ENCODE measurements around the gene RAD23A.

RAD23A gene

DNA sequence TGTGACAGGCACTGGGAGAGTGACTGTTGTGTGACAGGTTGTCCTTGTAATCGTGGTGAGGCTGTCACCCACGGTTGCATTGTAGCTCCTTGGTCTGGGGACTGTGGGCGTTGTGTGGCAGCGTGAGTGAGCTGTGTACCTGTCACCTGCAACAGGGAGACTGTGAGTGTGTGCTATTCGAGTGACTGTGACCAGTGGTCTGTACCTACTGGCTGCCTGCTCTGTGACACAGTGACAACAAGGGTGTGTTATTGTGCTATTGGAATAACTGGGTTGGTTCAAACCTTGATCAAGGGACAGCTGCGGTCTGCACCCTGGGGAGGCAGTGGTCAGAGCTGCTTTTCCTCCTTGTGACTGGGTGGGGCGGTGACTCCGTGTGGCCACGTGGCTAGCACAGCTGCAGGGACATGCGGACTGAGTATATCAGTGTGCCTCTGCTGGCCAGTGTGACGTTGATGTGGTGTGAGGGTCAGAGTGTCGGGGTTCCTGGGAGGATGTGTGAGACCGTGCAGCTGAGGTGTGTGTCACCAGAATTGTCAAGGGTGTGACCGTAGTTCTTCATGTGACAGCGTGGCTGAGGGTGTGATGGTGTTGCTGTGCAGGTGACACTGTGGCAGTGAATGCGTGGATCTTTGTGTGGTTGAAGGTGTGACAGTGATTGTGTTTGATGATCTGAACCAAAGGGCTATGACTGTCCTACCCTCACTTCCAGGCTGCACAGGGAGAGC, 39.6 kb downstream of the RAD23A start:
- no peak for FAIRE-seq

DNA sequence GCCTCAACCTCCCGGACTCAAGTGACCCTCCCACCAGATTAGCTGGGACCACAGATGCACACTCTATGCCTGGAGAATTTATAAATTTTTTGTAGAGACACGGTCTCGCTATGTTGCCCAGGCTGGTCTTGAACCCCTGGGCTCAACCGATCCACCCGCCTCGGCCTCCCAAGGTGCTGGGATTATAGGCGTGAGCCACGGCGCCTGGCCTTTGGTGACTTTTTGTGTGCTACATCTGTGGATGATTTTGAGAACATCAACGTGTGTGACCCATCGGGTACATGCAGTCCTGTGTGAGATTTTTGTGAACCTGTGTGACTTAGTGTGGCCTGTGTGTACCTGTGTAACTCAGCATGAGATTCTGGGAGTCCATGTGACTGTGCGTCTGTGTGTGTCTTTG, 41.1 kb downstream of the RAD23A start:
- no peak for FAIRE-seq

DNA sequence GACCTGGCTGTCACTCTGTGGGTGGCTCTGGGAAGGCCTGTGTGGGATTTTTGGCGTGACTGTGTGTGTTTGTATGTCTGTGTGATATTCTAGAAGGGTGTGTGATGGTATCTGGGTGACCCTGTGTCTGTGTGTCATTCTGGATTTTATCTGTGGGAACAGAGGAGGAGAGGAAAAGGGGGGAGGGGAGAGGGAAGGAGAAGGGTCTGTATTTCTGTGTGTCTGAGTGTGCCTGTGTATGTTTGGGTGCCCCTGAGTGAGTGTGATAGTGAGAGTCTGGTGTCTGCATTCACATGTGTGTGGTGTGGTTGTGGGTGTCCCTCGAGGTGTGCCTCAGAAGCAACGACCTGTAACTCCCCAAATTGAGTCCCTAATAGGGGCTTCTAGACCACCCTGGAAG, 41.5 kb downstream of the RAD23A start:
- FAIRE-seq = no peak

DNA sequence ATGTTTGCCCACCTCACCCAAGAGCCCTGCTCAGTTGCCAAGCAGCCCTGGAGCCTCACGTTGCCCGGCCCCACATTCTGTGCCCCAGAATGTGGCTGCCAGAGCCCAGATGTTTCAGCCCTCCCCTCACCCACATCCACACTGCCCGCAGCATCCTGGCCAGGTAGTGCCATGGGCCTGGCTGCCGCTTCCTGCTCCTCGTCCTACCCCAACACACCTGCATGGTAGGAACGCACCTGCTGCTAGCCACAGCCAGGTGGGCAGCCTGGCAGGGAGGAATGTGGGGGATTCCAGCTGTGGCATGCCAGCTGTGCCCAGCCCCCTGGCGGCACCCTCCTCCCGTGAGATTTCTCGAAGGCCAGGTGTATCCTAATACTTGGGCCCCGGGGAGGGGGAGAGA, 42.1 kb downstream of the RAD23A start:
- no peak for FAIRE-seq

DNA sequence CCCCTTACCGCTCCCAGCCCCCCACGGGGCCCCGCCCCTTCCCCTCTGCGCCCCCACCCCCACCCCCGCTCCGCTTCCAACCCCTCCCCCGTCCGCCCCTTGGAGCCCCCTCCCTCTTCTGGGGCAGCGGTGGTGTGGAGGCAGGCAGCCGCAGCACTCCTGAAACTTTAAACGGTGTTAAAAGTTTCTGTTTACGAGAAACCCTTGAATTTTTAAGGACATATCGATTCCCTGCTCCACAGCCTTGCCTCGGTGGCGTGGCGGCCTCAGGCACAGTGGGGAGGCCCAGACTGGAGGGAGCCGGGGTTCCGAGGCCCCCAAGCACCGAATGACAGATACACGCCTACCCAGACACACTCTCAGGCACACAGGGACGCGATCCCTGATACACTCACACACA, 44.8 kb downstream of the RAD23A start:
- no peak for FAIRE-seq

DNA sequence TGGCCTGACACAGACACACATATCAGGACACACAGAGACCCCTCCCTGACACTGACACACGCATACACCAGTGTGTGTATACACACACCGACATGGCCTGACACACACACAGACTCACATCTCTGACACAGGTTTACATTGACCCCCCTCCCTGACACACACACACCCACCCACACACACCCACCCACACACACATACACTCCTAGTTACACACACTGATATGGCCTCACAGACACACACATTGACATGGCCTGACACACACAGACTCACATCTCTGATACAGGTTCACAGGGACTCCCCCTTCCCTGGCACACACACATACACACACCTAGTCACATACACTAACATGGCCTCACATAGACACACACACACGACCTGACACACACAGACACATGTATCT, 45.2 kb downstream of the RAD23A start:
- FAIRE-seq = no peak

DNA sequence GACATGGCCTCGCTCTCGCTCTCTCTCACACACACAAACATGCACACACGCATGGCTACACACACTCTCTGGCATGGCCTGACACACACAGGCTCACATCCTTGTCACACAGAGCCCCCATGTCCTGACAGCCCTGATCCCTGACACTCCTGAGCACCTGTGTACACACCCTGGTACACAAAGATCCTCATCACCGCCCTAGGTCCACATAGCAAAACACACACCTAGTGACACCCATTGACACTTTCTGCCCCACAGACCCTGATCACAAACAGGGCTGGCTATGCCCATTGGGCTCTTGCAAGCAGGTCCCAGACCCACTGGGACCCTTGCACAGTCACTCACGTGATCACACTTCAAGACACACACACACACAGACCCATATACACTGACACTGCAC, 45.6 kb downstream of the RAD23A start:
- FAIRE-seq = no peak

DNA sequence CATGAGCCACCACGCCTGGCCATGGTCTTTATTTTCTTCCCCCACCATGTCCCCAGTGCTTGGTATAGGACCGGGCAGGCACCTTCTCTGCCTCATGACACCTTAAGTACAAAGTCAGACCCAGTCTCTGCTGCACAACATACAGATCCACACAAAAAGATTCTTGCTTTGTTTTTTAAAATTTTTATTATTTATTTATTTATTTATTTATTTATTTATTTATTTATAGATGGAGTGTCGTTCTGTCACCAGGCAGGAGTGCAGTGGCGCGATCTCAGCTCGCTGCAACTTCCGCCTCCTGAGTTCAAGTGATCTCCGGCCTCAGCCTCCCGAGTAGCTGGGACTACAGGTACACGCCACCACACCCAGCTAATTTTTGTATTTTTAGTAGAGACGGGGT, 47.1 kb downstream of the RAD23A start:
- FAIRE-seq = no peak

DNA sequence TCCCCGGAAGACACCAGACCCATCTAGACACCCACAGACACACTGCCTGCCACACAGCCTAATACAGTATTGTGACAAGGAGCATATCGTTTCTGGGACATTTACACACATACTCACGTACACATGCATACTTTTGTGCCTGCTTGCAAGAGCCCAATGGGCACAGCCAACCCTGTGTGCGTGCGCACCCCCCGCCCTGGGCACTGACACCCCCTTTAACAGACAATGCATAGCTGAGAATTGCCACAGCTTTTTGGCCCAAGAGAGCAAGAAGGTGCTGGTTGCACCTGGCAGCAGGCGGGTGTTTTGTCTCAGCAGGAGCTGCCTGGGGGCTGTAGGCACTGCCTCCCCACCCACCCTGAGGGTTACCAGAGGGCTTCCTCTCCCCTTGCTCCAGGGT, 47.9 kb downstream of the RAD23A start:
- no peak for FAIRE-seq

DNA sequence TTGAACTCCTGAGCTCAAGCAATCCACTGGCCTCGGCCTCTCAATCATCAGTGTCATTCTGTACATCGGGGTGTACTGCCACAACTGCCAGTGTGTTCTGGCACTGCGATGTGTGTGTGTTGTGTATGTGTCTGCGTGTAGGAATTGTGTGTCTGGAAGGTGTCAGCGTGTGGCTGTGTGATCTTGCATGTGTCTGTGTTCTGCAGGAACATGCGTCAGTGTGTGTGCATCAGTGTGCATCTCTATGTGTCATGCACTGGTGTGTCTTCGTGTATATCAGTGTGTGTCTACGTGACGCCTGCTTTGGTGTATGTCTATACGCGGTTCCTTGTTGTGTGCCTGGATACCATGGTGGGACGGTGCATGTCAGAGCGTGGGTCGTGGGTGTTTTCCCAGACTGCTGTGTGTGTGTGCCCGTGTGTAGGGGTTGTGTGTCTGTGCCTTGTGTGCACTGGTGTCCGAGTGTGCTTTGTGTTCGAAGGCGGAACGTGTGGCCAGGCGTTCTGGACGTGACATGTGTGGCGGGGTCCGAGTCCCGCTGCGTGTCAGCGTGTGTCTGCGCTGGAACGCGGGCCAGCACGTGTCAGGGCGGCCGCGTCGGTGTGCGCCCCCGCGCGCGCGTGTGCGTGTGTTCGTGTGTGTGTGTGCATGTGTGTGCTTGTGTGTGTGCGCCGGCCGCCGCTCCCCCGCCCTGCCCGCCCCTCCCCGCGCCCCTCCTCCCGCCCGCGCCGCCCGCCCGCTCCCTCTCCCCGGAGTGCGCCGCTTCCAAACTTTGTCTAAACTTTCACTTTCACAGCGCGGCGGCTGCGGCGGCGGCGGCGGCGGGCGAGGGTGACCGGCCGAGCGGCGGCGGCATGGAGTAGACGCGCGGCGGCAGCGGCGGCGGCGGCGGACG, 49.3 kb downstream of the RAD23A start, which contains the start of gene NFIX:
NFIX (plus strand) TSS at position 775 of the 895 bp plus-strand sequence. CDS start 363 bp downstream, outside the sequence.
- no peak for FAIRE-seq

DNA sequence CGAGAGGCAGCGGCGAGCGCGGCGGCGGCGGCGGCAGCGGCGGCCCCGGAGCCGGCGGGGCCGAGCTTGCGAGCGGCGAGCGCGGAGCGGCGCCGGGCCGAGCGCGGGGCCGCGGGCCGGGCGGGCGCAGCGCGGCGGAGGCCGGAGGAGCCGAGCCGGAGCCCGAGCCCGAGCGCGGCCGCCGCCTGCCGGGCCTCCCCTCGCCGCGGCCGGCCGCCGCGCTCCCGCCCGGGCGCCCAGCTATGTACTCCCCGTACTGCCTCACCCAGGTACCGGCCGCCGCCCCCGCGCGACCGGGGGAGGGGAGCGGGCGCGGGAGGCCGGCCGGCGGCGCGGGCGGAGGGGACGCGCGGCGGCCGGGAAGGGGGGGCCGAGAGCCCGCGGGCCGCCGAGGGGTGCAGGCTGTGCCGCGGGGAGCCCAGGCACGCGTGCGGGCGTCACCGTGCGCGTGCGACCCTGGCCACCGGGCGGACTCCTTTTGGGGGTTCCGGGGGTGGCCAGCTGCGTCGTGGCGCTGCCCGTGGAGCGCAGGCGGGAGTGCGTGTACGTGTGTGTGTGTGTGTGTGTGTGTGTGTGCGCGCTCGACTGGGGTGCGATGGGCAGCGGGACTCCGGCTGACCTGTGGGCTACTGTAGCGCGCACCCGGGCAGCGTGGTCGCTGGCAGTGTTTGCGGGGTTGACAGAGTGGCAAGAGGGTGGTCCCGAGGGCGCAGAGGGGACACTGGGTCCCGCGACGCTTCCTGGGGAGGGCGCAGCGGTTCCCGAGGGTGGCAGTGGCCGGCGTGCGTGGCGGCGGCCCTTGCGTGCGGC, 50.1 kb downstream of the RAD23A start:
- FAIRE-seq = no peak

DNA sequence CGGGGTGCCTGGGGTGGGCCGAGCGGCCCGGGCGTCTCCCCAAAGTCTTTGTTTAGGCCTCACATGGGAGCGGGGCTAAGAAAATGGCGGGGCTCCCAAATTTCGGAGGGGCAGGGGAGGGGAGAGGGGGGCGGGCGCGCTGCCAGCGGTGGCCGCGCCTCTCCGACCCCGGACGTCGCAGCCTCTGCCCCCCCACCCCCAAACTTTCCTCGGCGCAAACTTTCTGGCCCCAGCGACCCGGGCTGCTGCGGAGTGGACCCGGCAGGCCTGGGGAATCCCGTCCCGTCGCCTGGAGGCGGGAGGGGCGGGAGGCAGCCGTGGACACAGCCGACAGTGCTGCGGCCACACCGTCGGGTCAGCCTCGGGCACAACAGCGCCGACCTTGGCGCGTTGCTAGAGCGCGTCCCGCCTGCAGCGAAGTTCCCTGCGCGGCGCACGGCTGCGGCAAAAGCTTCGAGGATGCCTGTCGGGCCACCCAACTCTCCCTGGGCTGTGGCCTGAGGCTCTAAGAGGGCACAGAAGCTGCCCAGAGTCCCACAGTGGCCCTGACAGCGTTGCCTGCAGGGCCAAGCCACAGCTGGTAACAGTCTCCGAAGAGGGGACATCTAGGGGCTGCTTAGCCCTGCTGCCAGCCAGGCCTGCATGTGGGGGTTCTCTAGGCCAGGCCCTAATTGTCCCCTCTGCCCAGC, 50.9 kb downstream of the RAD23A start:
- FAIRE-seq = no peak

DNA sequence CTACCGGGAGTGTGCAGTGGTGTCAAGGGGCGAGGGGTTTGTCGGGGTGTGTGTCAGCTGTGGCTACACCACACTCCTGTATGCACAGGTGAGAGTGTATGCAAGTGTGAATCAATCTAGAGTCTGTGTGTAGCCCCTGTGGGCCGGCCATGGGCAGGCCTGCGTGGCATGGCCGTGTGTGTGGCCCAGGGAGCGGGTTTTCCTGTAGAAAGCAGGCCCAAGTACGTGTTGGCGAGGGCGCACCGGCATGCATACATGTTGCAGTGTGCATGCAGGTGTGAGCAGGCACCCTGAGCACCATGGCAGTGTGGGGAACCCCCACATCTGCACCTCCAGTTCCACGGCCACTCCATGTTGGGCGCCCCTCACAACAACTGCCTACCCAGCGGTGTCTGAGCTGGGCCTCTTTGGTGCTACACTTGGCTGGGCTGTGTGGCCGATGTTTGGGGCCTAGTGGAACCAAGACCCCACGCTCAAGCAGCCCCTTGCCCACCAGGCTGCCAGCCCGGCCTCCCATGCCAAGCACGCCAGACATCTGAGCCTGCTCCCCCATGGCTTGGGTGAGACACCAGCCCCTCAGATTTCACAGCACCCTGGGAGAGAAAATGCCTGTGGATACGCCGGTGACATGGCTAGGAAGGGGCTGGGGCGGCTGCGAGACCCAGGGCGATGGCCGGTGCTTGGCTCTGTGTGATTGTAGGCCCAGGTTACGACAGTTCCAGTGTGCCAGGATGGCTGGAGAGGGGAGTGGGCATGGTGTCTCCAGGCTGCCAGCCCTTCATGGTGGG, 51.7 kb downstream of the RAD23A start:
- no peak for FAIRE-seq

DNA sequence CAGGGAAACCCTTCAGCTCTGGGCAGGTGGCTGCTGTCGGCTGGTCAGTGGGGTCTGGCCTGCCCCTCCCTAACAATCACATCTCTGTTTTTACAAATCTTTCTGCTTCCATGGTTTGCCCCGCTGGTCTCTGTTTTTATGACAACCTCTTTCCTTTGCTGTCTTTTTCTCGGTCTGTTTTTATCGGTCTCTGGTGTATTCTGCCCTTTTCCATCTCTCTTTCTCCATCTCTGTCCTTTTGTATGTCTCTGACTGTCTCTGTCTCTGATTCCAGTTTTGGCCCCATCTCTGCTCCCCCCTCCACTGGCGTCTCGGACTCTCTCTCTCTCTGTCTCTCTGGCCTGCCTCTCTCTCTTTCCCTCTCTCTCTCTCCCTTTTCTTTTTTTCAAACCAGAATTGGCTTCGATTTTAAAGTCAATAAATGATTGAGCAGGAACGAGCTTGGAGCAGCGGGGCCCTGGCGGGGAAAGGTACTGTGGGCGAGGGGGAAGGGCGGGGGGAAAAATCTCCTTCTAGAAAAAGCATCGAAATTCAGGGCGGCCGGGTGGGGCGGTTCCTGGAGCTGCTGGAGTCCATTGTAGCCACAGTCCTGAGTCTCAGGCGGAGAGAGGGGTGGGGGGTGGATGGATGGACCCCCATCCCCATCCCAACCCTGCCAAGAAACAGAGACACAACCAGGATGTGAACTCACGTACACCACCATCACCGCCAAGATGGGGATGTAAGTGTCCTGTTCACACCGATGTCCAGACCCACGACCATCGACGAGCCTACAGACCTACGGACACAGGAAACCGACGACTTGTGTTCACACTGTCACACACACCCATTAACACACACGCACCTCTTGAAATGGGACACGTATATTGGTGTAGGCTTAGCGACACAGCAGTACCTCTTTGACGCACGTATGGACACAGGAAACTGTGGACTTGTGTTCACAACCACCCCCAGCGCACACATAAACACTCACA, 52.6 kb downstream of the RAD23A start:
- no peak for FAIRE-seq

DNA sequence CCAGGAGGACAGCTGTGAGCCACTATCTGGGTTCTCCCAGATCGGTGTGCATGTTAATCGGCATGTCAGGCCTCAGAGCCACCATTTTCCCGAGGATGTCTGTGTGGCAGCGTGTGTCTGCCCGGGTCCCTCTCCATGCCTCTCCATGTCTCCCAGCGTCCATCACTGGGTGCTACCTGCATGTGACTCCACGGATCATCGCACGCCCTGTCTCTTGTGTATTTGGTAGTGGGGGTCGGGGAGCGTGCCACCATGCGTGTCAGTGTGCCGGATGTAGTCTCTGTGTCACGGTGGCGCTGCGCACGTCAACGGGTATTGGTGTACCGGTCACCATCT, 55.5 kb downstream of the RAD23A start:
- FAIRE-seq = no peak

DNA sequence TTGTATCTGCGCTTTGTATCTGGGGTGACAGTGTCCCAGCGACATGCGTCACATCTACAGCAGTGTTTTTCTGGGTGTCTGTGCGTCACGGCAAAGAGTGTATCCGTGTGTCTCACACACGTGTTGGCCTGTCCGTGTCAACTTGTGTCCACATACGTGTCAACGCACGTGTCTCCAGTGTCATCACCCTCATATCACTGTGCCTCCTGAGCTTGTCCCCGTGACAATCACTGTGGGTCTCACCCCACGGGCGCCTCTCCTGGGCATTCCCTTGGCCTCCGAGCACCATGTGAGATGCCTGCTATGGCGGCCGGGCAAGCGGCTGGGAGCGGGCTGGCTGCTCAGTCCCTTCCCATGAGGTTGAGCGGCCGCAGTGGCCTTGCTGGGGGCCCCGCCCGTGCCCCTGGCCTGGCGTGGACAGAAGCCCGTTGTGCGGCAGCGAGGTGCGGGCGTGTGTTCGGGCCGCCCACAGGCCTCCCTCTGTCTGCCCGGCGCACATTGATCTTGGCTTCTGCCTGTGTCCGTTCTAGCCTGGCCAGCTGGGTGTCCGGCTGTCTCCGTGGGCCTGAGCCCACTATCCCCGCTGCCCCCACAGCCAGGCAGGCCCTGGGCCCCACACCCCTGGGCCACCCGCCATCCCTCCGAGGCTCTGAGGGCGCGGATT, 56.0 kb downstream of the RAD23A start:
- no peak for FAIRE-seq

DNA sequence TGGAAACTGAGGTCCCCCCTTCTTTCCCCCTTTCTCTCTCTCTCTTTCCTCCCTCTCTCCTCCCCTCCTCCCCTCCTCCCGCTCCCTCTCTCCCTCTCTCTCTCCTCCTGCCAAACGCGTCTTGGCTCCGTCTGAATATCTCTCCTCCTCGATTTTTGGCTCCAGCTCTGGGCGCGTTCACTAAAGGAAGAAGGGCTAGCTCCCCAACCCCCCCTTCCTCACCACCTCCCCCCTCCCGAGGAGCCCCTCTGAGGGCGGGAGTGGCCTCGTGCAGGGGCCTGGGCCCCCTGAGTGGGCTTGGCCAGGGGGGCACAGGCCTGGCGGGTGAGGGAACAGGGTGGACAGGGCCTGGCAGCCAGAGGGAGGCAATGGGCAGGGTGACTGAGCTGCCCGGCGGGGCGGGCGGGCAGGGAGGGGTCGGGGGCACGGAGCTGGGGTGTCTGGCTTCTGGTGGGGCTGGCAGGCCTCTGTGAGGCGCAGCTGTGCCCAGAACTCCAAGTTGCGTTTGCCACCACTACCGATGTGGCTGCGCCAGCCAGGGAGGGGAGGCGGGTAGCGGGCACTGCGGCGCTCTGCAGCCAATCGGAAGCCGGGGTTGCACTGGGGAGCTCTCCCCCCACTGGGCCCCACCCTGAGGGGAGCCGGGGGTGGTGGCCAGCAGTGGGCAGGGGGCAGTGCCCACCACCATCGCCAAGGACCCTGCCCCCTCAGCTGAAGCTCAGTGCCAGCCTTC, 56.7 kb downstream of the RAD23A start:
- no peak for FAIRE-seq

DNA sequence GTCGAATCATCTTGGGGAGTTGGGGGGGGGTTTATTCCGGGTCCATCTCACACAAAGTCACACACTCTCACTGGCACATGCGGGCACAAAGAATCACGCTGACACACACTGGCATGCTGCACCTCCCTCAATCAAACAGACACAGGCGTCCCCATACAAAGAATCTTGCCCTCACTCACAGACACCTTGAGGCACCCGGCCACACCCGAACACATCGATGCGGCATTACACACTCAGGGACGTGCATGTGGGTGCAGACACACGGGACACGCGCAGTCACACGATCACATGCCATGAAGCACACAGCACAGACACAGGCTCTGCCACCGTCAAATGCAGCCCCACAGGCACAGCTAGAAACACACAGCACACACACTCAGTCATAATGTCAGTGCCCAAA, 57.4 kb downstream of the RAD23A start:
- no peak for FAIRE-seq
